OCI-LY7 (cell line): ENCODE results near the gene MPZL2. TPM values are rescaled to one million over a fixed set of nuclear protein-coding genes. Genes with fewer than 3 reads are reported as not detected.

ENCODE experiments used
- BruUV-seq: library from RNA; stranded (reverse); fragments of 400-500 nt; replicated peaks from 2 replicates; lab custom pipeline; 2021; lab: Mats Ljungman, UMichigan
- CTCF ChIA-PET: fragments of 300-600 bp; sonication (Branson Sonifier 250); formaldehyde crosslinking; loops from one replicate; lab custom pipeline; 2022; ENCODE audit warnings: antibody characterized with exemption; ENCODE audit not compliant: unreplicated experiment; lab: Charles Lee
- POLR2A ChIA-PET: fragments of 300-600 bp; sonication (Branson Sonifier 250); formaldehyde crosslinking; loops from one replicate; lab custom pipeline; 2022; ENCODE audit warnings: antibody characterized with exemption; lab: Charles Lee
- DNase-seq: peaks from one replicate; pipeline ENCODE4 v3.0.0-alpha.2; 2015; ENCODE audit warnings: low spot score
- H2AFZ ChIP-seq: fragments of 200-600 bp; sonication (generic), shearing (Covaris generic); 2 replicates; pipeline ENCODE4 v1.6.1; 2014; ENCODE audit warnings: mild to moderate bottlenecking, antibody characterized with exemption, low read length, moderate library complexity
- H3K27ac ChIP-seq: fragments of 200-600 bp; sonication (generic); 2 replicates; pipeline ENCODE4 v1.5.1; 2014; ENCODE audit warnings: mixed run types, low read depth, mild to moderate bottlenecking, moderate library complexity, low read length, inconsistent platforms; ENCODE audit not compliant: poor library complexity, severe bottlenecking
- H3K36me3 ChIP-seq: fragments of 200-600 bp; sonication (generic); 2 replicates; pipeline ENCODE4 v1.6.1; 2014; ENCODE audit warnings: mild to moderate bottlenecking, antibody characterized with exemption, low read length, moderate library complexity, mixed read lengths; ENCODE audit not compliant: insufficient read depth
- H3K4me1 ChIP-seq: fragments of 200-600 bp; sonication (generic); 2 replicates; pipeline ENCODE4 v1.5.1; 2014; ENCODE audit warnings: mild to moderate bottlenecking, low read length; ENCODE audit not compliant: insufficient read depth, poor library complexity, severe bottlenecking
- H3K4me2 ChIP-seq: fragments of 200-600 bp; sonication (generic); 2 replicates; pipeline ENCODE4 v1.6.1; 2014; ENCODE audit warnings: mild to moderate bottlenecking, low read length
- H3K4me3 ChIP-seq: fragments of 200-600 bp; sonication (generic); 2 replicates; pipeline ENCODE4 v1.5.1; 2014; ENCODE audit warnings: mild to moderate bottlenecking, low read depth, low read length; ENCODE audit not compliant: poor library complexity, severe bottlenecking
- H3K79me2 ChIP-seq: fragments of 200-600 bp; sonication (generic); 2 replicates; pipeline ENCODE4 v1.6.1; 2016; ENCODE audit warnings: low read depth, mild to moderate bottlenecking, low read length, moderate library complexity, mixed read lengths; ENCODE audit not compliant: insufficient read depth
- H3K9me2 ChIP-seq: fragments of 200-600 bp; sonication (generic); 2 replicates; pipeline ENCODE4 v1.6.1; 2016; ENCODE audit warnings: mild to moderate bottlenecking, low read length, mixed read lengths; ENCODE audit not compliant: insufficient read depth
- H3K9me3 ChIP-seq: fragments of 200-600 bp; sonication (generic); 2 replicates; pipeline ENCODE4 v1.6.1; 2014; ENCODE audit warnings: mild to moderate bottlenecking, mixed run types, low read length, mixed read lengths
- H4K20me1 ChIP-seq: fragments of 200-600 bp; sonication (generic); 2 replicates; pipeline ENCODE4 v1.6.1; 2014; ENCODE audit warnings: mild to moderate bottlenecking, antibody characterized with exemption, low read length, moderate library complexity, mixed read lengths; ENCODE audit not compliant: insufficient read depth
- CTCF ChIP-seq: fragments of 200-600 bp; sonication (generic); conservative IDR thresholded peaks from 2 replicates; pipeline ENCODE4 v1.5.1; 2014; ENCODE audit warnings: mild to moderate bottlenecking, antibody characterized with exemption, low read length, moderate library complexity, mixed read lengths
- EZH2phosphoT487 ChIP-seq: fragments of 200-600 bp; sonication (generic); IDR thresholded peaks from 2 replicates; pipeline ENCODE4 v1.6.1; 2018; ENCODE audit warnings: low read depth, borderline replicate concordance, mild to moderate bottlenecking, mixed run types, antibody characterized with exemption, low read length, moderate library complexity, mixed read lengths
- intact Hi-C: fragments of 100-400 bp; cut with micrococcal nuclease; formaldehyde crosslinking; loops from one replicate; pipeline ENCODE4 v1.10.0; 2022; ENCODE audit not compliant: unreplicated experiment
- total RNA-seq, 2 experiments: library from RNA; depleted of rRNA in 1 of 2; stranded (reverse); fragments of >200 nt in 1 of 2; shearing (Covaris generic) in 1 of 2; gene quantifications; 2 replicates each; pipeline ENCODE4 v1.2.3, GENCODE V29; 2014 to 2022

Gene MPZL2
- total RNA-seq, 2 experiments from 2014 or later = not detected

- no peak overlapping the region for H3K27ac ChIP-seq
- no peaks in the 10 kb centered on the region for H4K20me1 ChIP-seq
- no peak overlapping the region for H3K4me2 ChIP-seq
- H3K9me3 ChIP-seq = no peaks in the 10 kb centered on the region
- H3K9me2 ChIP-seq = no peaks in the 10 kb centered on the region
- DNase-seq = no peak
- no peaks in the 10 kb centered on the region for H3K36me3 ChIP-seq
- ChIA-PET POLR2A (no interaction called here), CTCF (no interaction called here)
- H3K4me1 ChIP-seq = no peaks in the 10 kb centered on the region
- no peak overlapping the region for H3K4me3 ChIP-seq
- intact Hi-C loops = no loop called here
- TF ChIP-seq CTCF (no peak), EZH2phosphoT487 (no peak)
- H3K79me2 ChIP-seq = no peaks in the 10 kb centered on the region
- no peak overlapping the region for H2AFZ ChIP-seq
- no TSS peak for BruUV-seq
These were observed 29.3 kb downstream of the MPZL2 start for GRCh38 chr11:118234833-118235232.

GRCh38 chr11:118233850-118234249 is 30.2 kb downstream of the MPZL2 start:
- DNase-seq = no peak
- CTCF ChIA-PET = no interaction called here
- POLR2A ChIA-PET = no interaction called here
- Histone ChIP-seq H3K4me3 (no peak overlapping the region), H3K4me1 (no peaks in the 10 kb centered on the region), H3K36me3 (no peaks in the 10 kb centered on the region), H4K20me1 (no peaks in the 10 kb centered on the region), H2AFZ (no peak overlapping the region), H3K27ac (no peak overlapping the region), H3K9me2 (no peaks in the 10 kb centered on the region), H3K4me2 (no peak overlapping the region), H3K79me2 (no peaks in the 10 kb centered on the region), H3K9me3 (no peaks in the 10 kb centered on the region)
- no TSS peak for BruUV-seq
- intact Hi-C loops = no loop called here
- TF ChIP-seq EZH2phosphoT487 (no peak), CTCF (no peak)

GRCh38 chr11:118233377-118233776 is 30.7 kb downstream of the MPZL2 start:
- intact Hi-C loops = no loop called here
- Histone ChIP-seq H3K4me2 (no peak overlapping the region), H3K9me3 (no peaks in the 10 kb centered on the region), H3K79me2 (no peaks in the 10 kb centered on the region), H3K4me1 (peaks cover 3% of the 10 kb centered on the region), H3K9me2 (no peaks in the 10 kb centered on the region), H3K4me3 (no peak overlapping the region), H2AFZ (no peak overlapping the region), H4K20me1 (no peaks in the 10 kb centered on the region), H3K27ac (no peak overlapping the region), H3K36me3 (no peaks in the 10 kb centered on the region)
- TF ChIP-seq EZH2phosphoT487 (no peak), CTCF (no peak)
- CTCF ChIA-PET = no interaction called here
- no peak for DNase-seq
- no TSS peak for BruUV-seq
- POLR2A ChIA-PET = no interaction called here
